ENCODE data around the gene ABCC1. TPM values are rescaled to one million over a fixed set of nuclear protein-coding genes. Genes with fewer than 3 reads are reported as not detected.
"Not testable (repeated sequence)": the region's sequence is repeated elsewhere in the genome, so short reads cannot be mapped to it uniquely, and the experiment has no call there.

Gene ABCC1
- total and polyA plus RNA-seq, 4 donors: 8.6 to 15.5 (median 13.4) TPM

GRCh38 chr16:15916323-15916722, 33.1 kb upstream of the ABCC1 start:
- WGBS (ENCODE audit: insufficient coverage): 100% methylated on average over 1 of the region's 8 CpGs
- no peak overlapping the region for H3K27ac ChIP-seq (ENCODE audit: low read depth, low read length)
- no peaks in the 10 kb centered on the region for H3K9me3 ChIP-seq (ENCODE audit: control insufficient read depth, insufficient read depth, low read length)
- no peak for DNase-seq (ENCODE audit: low read depth in 4 of 6, low spot score in 6 of 6)
- no peaks in the 10 kb centered on the region for H3K4me1 ChIP-seq (ENCODE audit: control insufficient read depth, insufficient read depth, low read length)
- no peak overlapping the region for H3K4me3 ChIP-seq (ENCODE audit: low read depth, low read length)
- no peaks in the 10 kb centered on the region for H3K36me3 ChIP-seq (ENCODE audit: control insufficient read depth, insufficient read depth, low read length)
- H3K27me3 ChIP-seq (ENCODE audit: control insufficient read depth, insufficient read depth, low read length): no peaks in the 10 kb centered on the region

- not testable (repeated sequence) for H3K27me3 ChIP-seq (ENCODE audit: control insufficient read depth, insufficient read depth, low read length); DNase-seq (ENCODE audit: low read depth in 4 of 6, low spot score in 6 of 6); H3K36me3 ChIP-seq (ENCODE audit: control insufficient read depth, insufficient read depth, low read length); H3K4me3 ChIP-seq (ENCODE audit: low read depth, low read length); H3K9me3 ChIP-seq (ENCODE audit: control insufficient read depth, insufficient read depth, low read length); H3K4me1 ChIP-seq (ENCODE audit: control insufficient read depth, insufficient read depth, low read length); H3K27ac ChIP-seq (ENCODE audit: low read depth, low read length)
- WGBS (ENCODE audit: insufficient coverage): no CpG with 5 or more reads among the region's 3 CpGs
Measured at GRCh38 chr16:15918314-15918713, 31.1 kb upstream of the ABCC1 start.

- H3K36me3 ChIP-seq (ENCODE audit: control insufficient read depth, insufficient read depth, low read length): no peaks in the 10 kb centered on the region
- no peak overlapping the region for H3K27ac ChIP-seq (ENCODE audit: low read depth, low read length)
- DNase-seq (ENCODE audit: low read depth in 4 of 6, low spot score in 6 of 6): no peak
- H3K4me3 ChIP-seq (ENCODE audit: low read depth, low read length): no peak overlapping the region
- no CpG with 5 or more reads among the region's 6 CpGs for WGBS (ENCODE audit: insufficient coverage)
- no peaks in the 10 kb centered on the region for H3K27me3 ChIP-seq (ENCODE audit: control insufficient read depth, insufficient read depth, low read length)
- no peaks in the 10 kb centered on the region for H3K9me3 ChIP-seq (ENCODE audit: control insufficient read depth, insufficient read depth, low read length)
- H3K4me1 ChIP-seq (ENCODE audit: control insufficient read depth, insufficient read depth, low read length): no peaks in the 10 kb centered on the region
Measured at GRCh38 chr16:15919331-15919730, 30.1 kb upstream of the ABCC1 start.

GRCh38 chr16:15924996-15925395, 24.4 kb upstream of the ABCC1 start:
- Histone ChIP-seq H3K9me3 (ENCODE audit: control insufficient read depth, insufficient read depth, low read length) (no peaks in the 10 kb centered on the region), H3K4me1 (ENCODE audit: control insufficient read depth, insufficient read depth, low read length) (no peaks in the 10 kb centered on the region), H3K27me3 (ENCODE audit: control insufficient read depth, insufficient read depth, low read length) (no peaks in the 10 kb centered on the region), H3K4me3 (ENCODE audit: low read depth, low read length) (no peak overlapping the region), H3K36me3 (ENCODE audit: control insufficient read depth, insufficient read depth, low read length) (no peaks in the 10 kb centered on the region), H3K27ac (ENCODE audit: low read depth, low read length) (no peak overlapping the region)
- WGBS (ENCODE audit: insufficient coverage): 91% methylated on average over 9 of the region's 13 CpGs
- no peak for DNase-seq (ENCODE audit: low read depth in 4 of 6, low spot score in 6 of 6)

GRCh38 chr16:15925631-15926030, 23.8 kb upstream of the ABCC1 start:
- Histone ChIP-seq H3K36me3 (ENCODE audit: control insufficient read depth, insufficient read depth, low read length) (no peaks in the 10 kb centered on the region), H3K27ac (ENCODE audit: low read depth, low read length) (no peak overlapping the region), H3K9me3 (ENCODE audit: control insufficient read depth, insufficient read depth, low read length) (no peaks in the 10 kb centered on the region), H3K4me1 (ENCODE audit: control insufficient read depth, insufficient read depth, low read length) (no peaks in the 10 kb centered on the region), H3K27me3 (ENCODE audit: control insufficient read depth, insufficient read depth, low read length) (no peaks in the 10 kb centered on the region), H3K4me3 (ENCODE audit: low read depth, low read length) (no peak overlapping the region)
- 50% methylated on average over 9 of the region's 9 CpGs for WGBS (ENCODE audit: insufficient coverage)
- no peak for DNase-seq (ENCODE audit: low read depth in 4 of 6, low spot score in 6 of 6)

- WGBS (ENCODE audit: insufficient coverage): 93% methylated on average over 14 of the region's 18 CpGs
- no peak for DNase-seq (ENCODE audit: low read depth in 4 of 6, low spot score in 6 of 6)
- no peaks in the 10 kb centered on the region for H3K9me3 ChIP-seq (ENCODE audit: control insufficient read depth, insufficient read depth, low read length)
- H3K4me1 ChIP-seq (ENCODE audit: control insufficient read depth, insufficient read depth, low read length): no peaks in the 10 kb centered on the region
- no peak overlapping the region for H3K4me3 ChIP-seq (ENCODE audit: low read depth, low read length)
- H3K36me3 ChIP-seq (ENCODE audit: control insufficient read depth, insufficient read depth, low read length): no peaks in the 10 kb centered on the region
- H3K27ac ChIP-seq (ENCODE audit: low read depth, low read length): no peak overlapping the region
- H3K27me3 ChIP-seq (ENCODE audit: control insufficient read depth, insufficient read depth, low read length): no peaks in the 10 kb centered on the region
Measured at GRCh38 chr16:15928261-15929104, 20.9 kb upstream of the ABCC1 start.

- H3K27ac ChIP-seq (ENCODE audit: low read depth, low read length): no peak overlapping the region
- H3K27me3 ChIP-seq (ENCODE audit: control insufficient read depth, insufficient read depth, low read length): no peaks in the 10 kb centered on the region
- H3K9me3 ChIP-seq (ENCODE audit: control insufficient read depth, insufficient read depth, low read length): peaks cover 2% of the 10 kb centered on the region
- no peaks in the 10 kb centered on the region for H3K4me1 ChIP-seq (ENCODE audit: control insufficient read depth, insufficient read depth, low read length)
- no peak overlapping the region for H3K4me3 ChIP-seq (ENCODE audit: low read depth, low read length)
- no peaks in the 10 kb centered on the region for H3K36me3 ChIP-seq (ENCODE audit: control insufficient read depth, insufficient read depth, low read length)
- no peak for DNase-seq (ENCODE audit: low read depth in 4 of 6, low spot score in 6 of 6)
- 67% methylated on average over 1 of the region's 6 CpGs for whole genome bisulfite sequencing (ENCODE audit: insufficient coverage)
Measured at GRCh38 chr16:15932939-15933338, 16.5 kb upstream of the ABCC1 start.

- DNase-seq (ENCODE audit: low read depth in 4 of 6, low spot score in 6 of 6): no peak
- H3K27ac ChIP-seq (ENCODE audit: low read depth, low read length): no peak overlapping the region
- no peaks in the 10 kb centered on the region for H3K36me3 ChIP-seq (ENCODE audit: control insufficient read depth, insufficient read depth, low read length)
- H3K4me1 ChIP-seq (ENCODE audit: control insufficient read depth, insufficient read depth, low read length): no peaks in the 10 kb centered on the region
- no peaks in the 10 kb centered on the region for H3K27me3 ChIP-seq (ENCODE audit: control insufficient read depth, insufficient read depth, low read length)
- no peak overlapping the region for H3K4me3 ChIP-seq (ENCODE audit: low read depth, low read length)
- H3K9me3 ChIP-seq (ENCODE audit: control insufficient read depth, insufficient read depth, low read length): peaks cover 2% of the 10 kb centered on the region
- 95% methylated on average over 3 of the region's 4 CpGs for WGBS (ENCODE audit: insufficient coverage)
Measured at GRCh38 chr16:15933781-15934180, 15.6 kb upstream of the ABCC1 start.

GRCh38 chr16:15934991-15935390, 14.4 kb upstream of the ABCC1 start:
- no peak overlapping the region for H3K27ac ChIP-seq (ENCODE audit: low read depth, low read length)
- H3K9me3 ChIP-seq (ENCODE audit: control insufficient read depth, insufficient read depth, low read length): peaks cover 2% of the 10 kb centered on the region
- no peaks in the 10 kb centered on the region for H3K4me1 ChIP-seq (ENCODE audit: control insufficient read depth, insufficient read depth, low read length)
- H3K36me3 ChIP-seq (ENCODE audit: control insufficient read depth, insufficient read depth, low read length): no peaks in the 10 kb centered on the region
- no peak overlapping the region for H3K4me3 ChIP-seq (ENCODE audit: low read depth, low read length)
- DNase-seq (ENCODE audit: low read depth in 4 of 6, low spot score in 6 of 6): no peak
- H3K27me3 ChIP-seq (ENCODE audit: control insufficient read depth, insufficient read depth, low read length): no peaks in the 10 kb centered on the region

GRCh38 chr16:15936809-15937208, 12.6 kb upstream of the ABCC1 start:
- H3K4me1 ChIP-seq (ENCODE audit: control insufficient read depth, insufficient read depth, low read length); H3K27me3 ChIP-seq (ENCODE audit: control insufficient read depth, insufficient read depth, low read length); H3K27ac ChIP-seq (ENCODE audit: low read depth, low read length); H3K9me3 ChIP-seq (ENCODE audit: control insufficient read depth, insufficient read depth, low read length); H3K4me3 ChIP-seq (ENCODE audit: low read depth, low read length); H3K36me3 ChIP-seq (ENCODE audit: control insufficient read depth, insufficient read depth, low read length); DNase-seq (ENCODE audit: low read depth in 4 of 6, low spot score in 6 of 6): not testable (repeated sequence)
- WGBS (ENCODE audit: insufficient coverage): 95% methylated on average over 3 of the region's 6 CpGs

Data from spinal cord (tissue), 10 donors.